Measurements from ENCODE around the gene TCFL5.

DNA sequence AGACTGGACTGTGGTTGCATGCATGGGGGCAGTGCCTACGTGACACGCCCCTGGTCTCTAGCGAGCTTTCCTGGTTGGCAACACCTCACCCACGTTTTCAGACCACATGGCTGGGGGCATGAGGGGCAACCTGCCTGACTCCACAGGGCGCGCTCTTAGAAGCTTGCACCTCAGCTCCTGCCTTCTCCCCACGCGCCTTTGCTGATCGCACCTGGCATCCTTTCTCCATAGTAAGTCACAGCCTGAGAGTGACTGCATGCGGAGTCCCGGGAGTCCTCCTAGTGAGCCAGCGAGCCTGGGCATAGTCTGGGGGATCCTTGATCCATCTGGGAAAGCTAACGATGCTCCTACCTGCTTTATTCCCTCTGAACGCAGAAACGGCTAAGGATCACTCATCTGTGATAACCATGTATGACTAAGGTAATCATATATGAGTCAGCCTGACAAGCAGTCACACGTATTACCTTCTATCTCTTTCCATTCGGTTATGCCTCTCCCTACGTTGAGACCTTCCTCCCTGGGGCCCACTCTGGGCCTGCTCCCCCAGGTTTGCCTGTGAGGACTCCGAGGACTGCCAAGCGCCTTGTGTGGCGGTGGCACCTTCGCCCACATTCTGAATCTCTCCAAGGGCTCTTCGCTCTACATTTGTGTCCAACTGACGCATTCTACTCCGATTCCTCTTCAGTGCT, 4.5 kb downstream of the TCFL5 start:
- no peak for TF ChIP-seq CTCF (IDR thresholded peaks at IDR 0.05; ENCODE audit: low read depth, low read length)
- no peak for TF ChIP-seq EZH2phosphoT487 (IDR thresholded peaks at IDR 0.05; ENCODE audit: low read depth)

Data from OCI-LY3 (cell line).